Measurements from ENCODE around the gene RAP1GAP2.

DNA sequence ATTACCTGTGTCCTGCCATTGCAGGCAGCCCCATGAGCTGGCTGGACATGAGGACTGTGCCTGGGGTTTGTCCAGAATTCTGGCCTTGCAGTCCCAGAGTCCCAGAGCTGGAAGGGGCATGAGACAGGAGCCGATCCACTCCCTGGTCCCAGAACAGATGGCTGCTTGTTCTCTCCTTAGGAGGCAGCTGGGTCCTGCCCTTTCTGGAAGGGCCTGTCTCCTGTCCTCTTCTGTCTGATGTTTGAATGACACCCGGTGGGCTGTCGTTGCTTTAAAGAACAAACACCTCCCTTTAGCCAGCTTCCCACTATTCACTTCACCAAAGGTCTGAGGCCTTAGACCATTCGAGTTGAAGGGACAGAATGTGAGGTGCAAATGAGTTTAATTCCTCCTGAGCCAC, 63.8 kb downstream of the RAP1GAP2 start:
- TF ChIP-seq, protein P1, sequence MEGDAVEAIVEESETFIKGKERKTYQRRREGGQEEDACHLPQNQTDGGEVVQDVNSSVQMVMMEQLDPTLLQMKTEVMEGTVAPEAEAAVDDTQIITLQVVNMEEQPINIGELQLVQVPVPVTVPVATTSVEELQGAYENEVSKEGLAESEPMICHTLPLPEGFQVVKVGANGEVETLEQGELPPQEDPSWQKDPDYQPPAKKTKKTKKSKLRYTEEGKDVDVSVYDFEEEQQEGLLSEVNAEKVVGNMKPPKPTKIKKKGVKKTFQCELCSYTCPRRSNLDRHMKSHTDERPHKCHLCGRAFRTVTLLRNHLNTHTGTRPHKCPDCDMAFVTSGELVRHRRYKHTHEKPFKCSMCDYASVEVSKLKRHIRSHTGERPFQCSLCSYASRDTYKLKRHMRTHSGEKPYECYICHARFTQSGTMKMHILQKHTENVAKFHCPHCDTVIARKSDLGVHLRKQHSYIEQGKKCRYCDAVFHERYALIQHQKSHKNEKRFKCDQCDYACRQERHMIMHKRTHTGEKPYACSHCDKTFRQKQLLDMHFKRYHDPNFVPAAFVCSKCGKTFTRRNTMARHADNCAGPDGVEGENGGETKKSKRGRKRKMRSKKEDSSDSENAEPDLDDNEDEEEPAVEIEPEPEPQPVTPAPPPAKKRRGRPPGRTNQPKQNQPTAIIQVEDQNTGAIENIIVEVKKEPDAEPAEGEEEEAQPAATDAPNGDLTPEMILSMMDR (IDR thresholded peaks at IDR 0.05), result no peak
- TF ChIP-seq POLR2AphosphoS5 (IDR thresholded peaks at IDR 0.05) (no peak), POLR2A (IDR thresholded peaks at IDR 0.05) (no peak), EP300 (IDR thresholded peaks at IDR 0.05) (no peak)
